ENCODE results near the gene OR52B2. TPM values are rescaled to one million over a fixed set of nuclear protein-coding genes. Genes with fewer than 3 reads are reported as not detected.

The OR52B2 gene
- total RNA-seq (2014; rRNA removed; shearing (Covaris generic); ENCODE audit: low replicate concordance), result not detected in 2 replicates

DNA sequence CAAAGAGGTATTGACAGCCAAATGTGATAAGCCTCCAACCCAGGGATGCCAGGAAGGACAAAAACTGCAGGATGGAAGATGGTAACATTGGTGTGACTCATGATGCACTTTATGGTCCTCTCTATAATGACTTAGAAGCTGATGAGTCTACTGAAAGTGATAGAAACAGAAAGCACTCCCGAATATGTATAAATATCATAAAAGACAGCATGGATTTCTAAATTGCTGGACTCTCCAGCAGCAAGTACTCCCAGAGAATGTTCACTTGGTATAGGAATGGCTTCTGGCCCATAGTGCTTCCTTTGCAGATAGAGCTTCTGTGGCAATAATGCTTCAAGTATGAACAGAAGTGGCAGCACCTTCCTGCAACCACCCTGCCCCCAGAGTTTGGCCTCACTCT, at the start of gene OR52B2:
Gene OR52B2, minus strand, starts transcription at position 101 of the 400 bp plus-strand sequence. Its CDS starts 0 bp downstream, at position 101.
- DNase-seq (ENCODE audit: low read depth), result no peak
- in situ Hi-C loops (cut with HindIII; ENCODE audit: low pct_unique_long_range_greater_than_20kb, low sequenced_read_pairs), result no loop called here

DNA sequence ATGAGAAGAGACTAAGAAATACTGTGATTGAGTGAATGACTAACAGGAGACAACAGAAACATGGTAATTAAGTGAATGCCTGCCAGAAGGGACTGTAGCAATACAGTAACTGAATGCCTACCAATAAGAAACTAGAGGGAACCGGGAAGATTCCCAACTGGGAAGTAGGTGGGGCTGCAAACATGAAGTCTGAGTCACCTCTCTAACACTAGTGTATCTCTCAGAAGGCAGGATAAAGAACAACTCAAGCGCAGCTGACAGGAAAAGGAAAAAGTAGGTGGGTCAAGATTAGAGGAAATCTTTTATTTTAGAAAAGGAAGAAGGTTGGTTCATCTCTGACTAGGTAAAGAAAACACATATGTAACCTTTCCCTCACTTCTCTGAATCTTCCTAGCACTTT, 49.2 kb upstream of the OR52B2 start:
- in situ Hi-C loops (cut with HindIII; ENCODE audit: low pct_unique_long_range_greater_than_20kb, low sequenced_read_pairs), result no loop called here
- DNase-seq (ENCODE audit: low read depth), result peak; percentile 84

- DNase-seq (ENCODE audit: low read depth), result no peak
- in situ Hi-C loops (cut with HindIII; ENCODE audit: low pct_unique_long_range_greater_than_20kb, low sequenced_read_pairs), result no loop called here
Measured at GRCh38 chr11:6217722-6218121, 47.6 kb upstream of the OR52B2 start.

- no peak for DNase-seq (ENCODE audit: low read depth)
- in situ Hi-C loops (cut with HindIII; ENCODE audit: low pct_unique_long_range_greater_than_20kb, low sequenced_read_pairs), result no loop called here
Measured at GRCh38 chr11:6216501-6216900, 46.4 kb upstream of the OR52B2 start.

- in situ Hi-C loops (cut with HindIII; ENCODE audit: low pct_unique_long_range_greater_than_20kb, low sequenced_read_pairs), result no loop called here
- DNase-seq (ENCODE audit: low read depth), result no peak
Measured at GRCh38 chr11:6214530-6214929, 44.4 kb upstream of the OR52B2 start.

GRCh38 chr11:6210274-6210955, 40.3 kb upstream of the OR52B2 start:
- DNase-seq (ENCODE audit: low read depth), result no peak
- in situ Hi-C loops (cut with HindIII; ENCODE audit: low pct_unique_long_range_greater_than_20kb, low sequenced_read_pairs), result no loop called here

DNA sequence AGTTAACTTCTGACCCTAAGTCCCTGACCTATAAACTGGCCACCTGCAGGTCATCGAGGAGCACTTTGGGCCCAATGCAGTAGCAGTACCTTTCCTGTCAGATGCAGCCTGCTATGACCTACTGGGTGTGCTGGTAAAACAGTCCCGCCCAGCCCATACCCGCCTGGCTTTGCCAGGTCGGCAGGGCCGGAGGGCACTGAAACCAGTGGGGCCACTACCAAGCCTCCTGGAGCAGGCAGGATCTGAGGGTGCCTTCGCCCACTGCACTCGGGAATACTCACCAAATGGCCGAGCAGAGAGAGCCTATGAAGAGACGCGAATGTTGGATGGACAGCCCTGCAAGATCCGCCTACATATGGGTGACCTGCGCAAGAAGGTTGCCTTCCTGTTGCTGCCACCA, 39.7 kb upstream of the OR52B2 start:
- in situ Hi-C loops (cut with HindIII; ENCODE audit: low pct_unique_long_range_greater_than_20kb, low sequenced_read_pairs), result no loop called here
- no peak for DNase-seq (ENCODE audit: low read depth)

- DNase-seq (ENCODE audit: low read depth), result no peak
- in situ Hi-C loops (cut with HindIII; ENCODE audit: low pct_unique_long_range_greater_than_20kb, low sequenced_read_pairs), result no loop called here
Measured at GRCh38 chr11:6206456-6207180, 36.5 kb upstream of the OR52B2 start.

DNA sequence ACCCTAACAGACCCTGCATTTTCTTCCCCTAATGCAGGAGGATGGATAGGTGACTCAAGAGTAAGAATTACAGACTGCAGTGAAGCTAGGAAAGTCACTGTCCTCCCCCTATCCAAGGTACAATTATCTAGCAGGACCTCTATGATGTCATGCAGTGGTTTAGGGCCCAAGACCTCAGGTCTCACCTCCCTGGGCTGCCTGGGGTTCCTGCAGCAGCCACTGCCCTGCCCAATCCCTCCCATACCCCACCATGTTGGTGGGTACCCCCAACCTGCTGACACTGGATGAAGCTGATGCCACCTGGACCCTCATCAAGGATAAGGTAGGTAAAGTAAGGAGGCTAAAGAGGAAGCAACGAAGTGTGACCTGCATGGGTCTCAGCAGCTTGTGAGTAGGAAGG, 35.2 kb upstream of the OR52B2 start, which contains the start of gene C11orf42:
Gene C11orf42, plus strand, starts transcription at position 192 of the 400 bp plus-strand sequence. Its CDS starts 59 bp downstream, at position 251.
- DNase-seq (ENCODE audit: low read depth), result no peak
- in situ Hi-C loops (cut with HindIII; ENCODE audit: low pct_unique_long_range_greater_than_20kb, low sequenced_read_pairs), result no loop called here

DNA sequence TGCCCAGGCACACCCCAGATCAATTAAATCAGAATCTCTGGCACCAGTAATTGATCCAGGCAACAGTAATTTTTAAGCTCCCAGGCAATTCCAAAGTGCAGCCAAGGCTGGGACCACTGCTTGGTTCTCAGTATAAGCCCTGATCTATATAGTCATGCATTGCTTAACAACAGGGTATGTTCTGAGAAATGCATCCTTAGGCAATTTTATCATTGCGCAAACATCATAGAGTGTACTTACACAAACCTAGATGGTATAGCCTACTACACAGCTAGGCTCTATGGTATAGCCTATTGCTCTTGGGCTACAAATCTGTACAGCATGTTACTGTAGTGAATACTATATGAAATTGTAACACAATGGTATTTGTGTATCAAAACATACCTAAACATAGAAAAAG, 34.6 kb upstream of the OR52B2 start:
- in situ Hi-C loops (cut with HindIII; ENCODE audit: low pct_unique_long_range_greater_than_20kb, low sequenced_read_pairs), result no loop called here
- no peak for DNase-seq (ENCODE audit: low read depth)

- in situ Hi-C loops (cut with HindIII; ENCODE audit: low pct_unique_long_range_greater_than_20kb, low sequenced_read_pairs), result no loop called here
- DNase-seq (ENCODE audit: low read depth), result no peak
Measured at GRCh38 chr11:6203327-6203726, 33.2 kb upstream of the OR52B2 start.

GRCh38 chr11:6202041-6202440, 31.9 kb upstream of the OR52B2 start:
- no peak for DNase-seq (ENCODE audit: low read depth)

DNA sequence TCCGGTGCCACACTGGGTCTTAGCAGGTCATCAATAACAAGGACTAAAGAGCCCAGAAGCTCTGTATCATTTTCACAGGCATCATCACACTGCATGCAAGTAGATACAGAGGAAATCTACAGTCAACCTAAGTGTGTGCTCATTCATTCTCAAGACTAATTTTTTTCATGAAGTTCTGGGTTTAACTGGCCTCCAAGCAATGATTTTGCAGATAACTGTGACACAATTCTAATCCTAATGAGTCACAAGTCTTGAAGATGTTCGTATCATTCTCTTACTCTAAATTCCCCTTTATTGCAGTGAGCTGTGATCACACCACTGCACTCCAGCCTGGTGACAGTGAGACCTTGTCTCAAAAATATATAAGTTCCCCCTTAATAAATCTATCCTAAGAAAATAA, 31.4 kb upstream of the OR52B2 start:
- in situ Hi-C loops (cut with HindIII; ENCODE audit: low pct_unique_long_range_greater_than_20kb, low sequenced_read_pairs), result no loop called here
- no peak for DNase-seq (ENCODE audit: low read depth)

More at GRCh38 chr11:6202041-6202440, 31.9 kb upstream of the OR52B2 start:
- in situ Hi-C loops (cut with HindIII; ENCODE audit: low pct_unique_long_range_greater_than_20kb, low sequenced_read_pairs), result no loop called here

DNA sequence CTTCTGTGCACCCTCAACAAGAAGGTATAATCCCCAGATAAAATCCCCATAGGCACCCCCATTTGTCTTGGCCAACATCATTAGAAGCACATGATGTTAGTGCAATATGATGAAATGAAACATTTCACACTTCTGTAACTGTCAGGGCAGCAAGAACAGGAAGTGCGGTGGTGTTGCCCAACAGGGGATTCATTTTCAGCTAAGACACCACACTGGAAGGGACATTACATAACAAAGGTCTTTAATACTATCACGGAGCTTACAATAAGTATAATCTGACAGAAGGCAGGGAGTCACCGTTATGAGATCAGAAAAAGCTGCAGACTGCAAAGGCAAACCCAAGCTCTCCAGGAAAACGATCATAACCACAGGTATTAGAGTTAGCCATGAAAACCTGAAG, 30.8 kb upstream of the OR52B2 start:
- in situ Hi-C loops (cut with HindIII; ENCODE audit: low pct_unique_long_range_greater_than_20kb, low sequenced_read_pairs), result no loop called here

DNA sequence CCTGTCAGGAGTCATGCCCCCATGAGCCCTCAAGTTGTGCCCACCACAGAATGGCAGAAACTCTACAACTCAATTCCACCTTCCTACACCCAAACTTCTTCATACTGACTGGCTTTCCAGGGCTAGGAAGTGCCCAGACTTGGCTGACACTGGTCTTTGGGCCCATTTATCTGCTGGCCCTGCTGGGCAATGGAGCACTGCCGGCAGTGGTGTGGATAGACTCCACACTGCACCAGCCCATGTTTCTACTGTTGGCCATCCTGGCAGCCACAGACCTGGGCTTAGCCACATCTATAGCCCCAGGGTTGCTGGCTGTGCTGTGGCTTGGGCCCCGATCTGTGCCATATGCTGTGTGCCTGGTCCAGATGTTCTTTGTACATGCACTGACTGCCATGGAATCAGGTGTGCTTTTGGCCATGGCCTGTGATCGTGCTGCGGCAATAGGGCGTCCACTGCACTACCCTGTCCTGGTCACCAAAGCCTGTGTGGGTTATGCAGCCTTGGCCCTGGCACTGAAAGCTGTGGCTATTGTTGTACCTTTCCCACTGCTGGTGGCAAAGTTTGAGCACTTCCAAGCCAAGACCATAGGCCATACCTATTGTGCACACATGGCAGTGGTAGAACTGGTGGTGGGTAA, 29.2 kb upstream of the OR52B2 start, which contains the start of gene OR52W1:
Gene OR52W1, plus strand, starts transcription at position 51 of the 637 bp plus-strand sequence. Its CDS starts 0 bp downstream, at position 51.
- no peak for DNase-seq (ENCODE audit: low read depth)
- in situ Hi-C loops (cut with HindIII; ENCODE audit: low pct_unique_long_range_greater_than_20kb, low sequenced_read_pairs), result no loop called here

More for the DNA sequence above, 30.8 kb upstream of the OR52B2 start:
- DNase-seq (ENCODE audit: low read depth), result no peak

DNA sequence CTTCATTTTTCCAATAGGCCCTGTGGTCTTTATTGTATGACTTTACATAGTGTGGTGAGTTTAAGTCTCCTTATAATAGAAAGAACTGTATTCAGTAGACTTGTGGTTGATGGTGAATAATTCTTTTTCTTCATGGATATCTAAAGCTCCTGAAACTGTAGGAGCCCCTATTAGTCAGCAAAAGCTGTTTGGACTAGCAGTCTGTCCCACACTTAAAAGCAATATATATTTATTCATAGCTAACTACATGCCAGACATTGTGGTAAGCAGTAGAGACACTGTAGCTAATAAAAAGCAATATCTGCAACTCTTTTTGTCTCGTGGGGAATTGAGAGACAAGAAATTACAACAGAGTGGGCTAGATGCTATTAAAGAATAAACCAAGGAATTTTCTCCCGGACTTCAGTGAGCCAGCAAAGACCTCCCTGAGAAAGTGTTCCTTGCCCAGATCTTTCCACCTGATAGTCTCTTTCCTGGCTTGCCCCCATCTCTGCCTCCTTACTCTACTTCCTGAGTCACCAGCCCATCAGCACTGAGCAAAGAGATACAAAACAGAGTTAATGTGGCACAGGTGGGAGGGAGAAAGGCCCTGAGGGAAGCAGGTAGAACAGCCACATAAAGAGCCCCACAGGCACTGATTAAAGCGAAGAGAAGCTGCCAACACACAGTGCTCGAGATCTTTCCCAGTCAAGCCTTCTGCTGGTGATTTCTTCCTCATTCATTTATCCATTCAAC, 27.5 kb upstream of the OR52B2 start:
- DNase-seq (ENCODE audit: low read depth), result no peak
- in situ Hi-C loops (cut with HindIII; ENCODE audit: low pct_unique_long_range_greater_than_20kb, low sequenced_read_pairs), result no loop called here

- DNase-seq (ENCODE audit: low read depth), result no peak
- in situ Hi-C loops (cut with HindIII; ENCODE audit: low pct_unique_long_range_greater_than_20kb, low sequenced_read_pairs), result no loop called here
Measured at GRCh38 chr11:6196396-6196795, 26.3 kb upstream of the OR52B2 start.

GRCh38 chr11:6194065-6194581, 24.0 kb upstream of the OR52B2 start:
- in situ Hi-C loops (cut with HindIII; ENCODE audit: low pct_unique_long_range_greater_than_20kb, low sequenced_read_pairs), result no loop called here
- no peak for DNase-seq (ENCODE audit: low read depth)
